ENCODE measurements around the gene KAZN. TPM values are rescaled to one million over a fixed set of nuclear protein-coding genes. Genes with fewer than 3 reads are reported as not detected.

KAZN gene
- total and polyA plus RNA-seq, 3 donors from 2014 or later = 12.1 to 14.6 (median 13.8) TPM

DNA sequence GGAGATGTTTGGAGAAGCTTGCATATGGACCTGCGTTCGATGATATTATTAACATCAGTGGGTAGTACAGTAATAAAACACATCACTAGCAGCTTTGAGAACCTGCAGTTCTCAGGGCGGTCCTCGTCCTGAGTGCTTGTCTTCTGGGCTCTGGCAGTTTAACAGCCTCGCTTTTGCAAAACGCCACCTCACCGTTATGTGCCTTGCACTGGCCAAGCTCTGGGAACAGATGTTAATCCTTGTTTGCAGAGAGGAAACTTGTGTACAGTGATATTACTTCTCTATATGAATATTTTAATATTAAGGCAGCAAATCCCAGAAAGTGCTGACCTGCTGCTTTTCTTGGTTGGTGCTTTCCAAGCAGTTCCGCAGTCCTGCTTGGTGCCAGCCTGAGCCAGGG lies 387.7 kb downstream of the KAZN start:
- Histone ChIP-seq H3K27ac (no peak overlapping the region), H3K36me3 (ENCODE audit: low read depth, missing control alignments) (no peaks in the 10 kb centered on the region), H3K4me1 (peaks cover 4% of the 10 kb centered on the region), H3K27me3 (no peaks in the 10 kb centered on the region), H3K4me3 (no peak overlapping the region), H3K9me3 (no peaks in the 10 kb centered on the region)
- DNase-seq = no peak
- TF ChIP-seq, protein P1, sequence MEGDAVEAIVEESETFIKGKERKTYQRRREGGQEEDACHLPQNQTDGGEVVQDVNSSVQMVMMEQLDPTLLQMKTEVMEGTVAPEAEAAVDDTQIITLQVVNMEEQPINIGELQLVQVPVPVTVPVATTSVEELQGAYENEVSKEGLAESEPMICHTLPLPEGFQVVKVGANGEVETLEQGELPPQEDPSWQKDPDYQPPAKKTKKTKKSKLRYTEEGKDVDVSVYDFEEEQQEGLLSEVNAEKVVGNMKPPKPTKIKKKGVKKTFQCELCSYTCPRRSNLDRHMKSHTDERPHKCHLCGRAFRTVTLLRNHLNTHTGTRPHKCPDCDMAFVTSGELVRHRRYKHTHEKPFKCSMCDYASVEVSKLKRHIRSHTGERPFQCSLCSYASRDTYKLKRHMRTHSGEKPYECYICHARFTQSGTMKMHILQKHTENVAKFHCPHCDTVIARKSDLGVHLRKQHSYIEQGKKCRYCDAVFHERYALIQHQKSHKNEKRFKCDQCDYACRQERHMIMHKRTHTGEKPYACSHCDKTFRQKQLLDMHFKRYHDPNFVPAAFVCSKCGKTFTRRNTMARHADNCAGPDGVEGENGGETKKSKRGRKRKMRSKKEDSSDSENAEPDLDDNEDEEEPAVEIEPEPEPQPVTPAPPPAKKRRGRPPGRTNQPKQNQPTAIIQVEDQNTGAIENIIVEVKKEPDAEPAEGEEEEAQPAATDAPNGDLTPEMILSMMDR (IDR thresholded peaks at IDR 0.05) = no peak
- no peak for TF ChIP-seq POLR2A (IDR thresholded peaks at IDR 0.05)
- WGBS, 2 donors = 88 to 92% methylated on average over 8 of the region's 8 CpGs
- intact Hi-C loops (cut with DNase I; ENCODE audit: low total_unique reads) = no loop called here

DNA sequence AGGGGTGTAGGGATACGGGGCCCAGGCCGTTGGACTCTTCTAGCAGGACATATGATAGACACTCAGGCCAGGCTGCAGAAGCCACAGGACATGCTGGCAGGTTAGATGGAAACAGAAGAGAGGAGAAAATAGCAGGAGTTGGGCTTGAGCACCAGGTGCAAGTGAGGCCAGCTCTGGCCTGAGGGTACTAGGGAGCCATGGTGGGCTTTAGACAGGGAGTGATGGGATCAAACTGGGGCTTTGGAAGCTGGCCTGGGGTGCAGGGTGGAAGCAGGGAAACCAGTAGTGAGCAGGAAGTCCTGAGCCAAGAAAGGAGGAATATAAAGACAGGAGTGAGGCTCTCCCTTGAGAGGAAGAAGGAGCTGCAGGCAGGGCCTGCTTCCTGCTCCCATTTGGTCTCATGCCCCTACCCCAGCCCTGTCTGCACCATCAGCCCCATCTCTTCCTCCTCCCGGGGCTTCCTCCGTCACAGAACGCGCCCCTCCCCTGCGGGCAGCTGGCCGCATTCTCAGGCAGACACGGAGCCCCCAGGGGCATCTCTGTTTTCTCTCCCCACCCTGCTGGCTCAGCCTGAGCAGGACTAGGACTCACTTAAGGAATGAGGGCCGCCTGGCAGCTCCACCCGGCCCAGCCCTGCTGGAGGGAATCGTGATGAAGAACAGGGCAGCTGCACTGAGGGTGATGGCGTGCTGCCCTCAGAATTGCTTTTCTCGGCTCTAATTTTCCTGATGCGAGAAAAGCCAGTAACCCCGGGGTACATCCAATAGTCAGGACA lies 389.5 kb downstream of the KAZN start:
- WGBS, 2 donors = 60 to 65% methylated on average over 16 of the region's 16 CpGs
- H3K4me1 ChIP-seq = peaks cover 4% of the 10 kb centered on the region
- no peak overlapping the region for H3K4me3 ChIP-seq
- no peak for TF ChIP-seq POLR2A (IDR thresholded peaks at IDR 0.05)
- TF ChIP-seq, protein P1 (IDR thresholded peaks at IDR 0.05) = no peak
- H3K27me3 ChIP-seq = no peaks in the 10 kb centered on the region
- H3K36me3 ChIP-seq (ENCODE audit: low read depth, missing control alignments) = no peaks in the 10 kb centered on the region
- intact Hi-C loops (cut with DNase I; ENCODE audit: low total_unique reads) = no loop called here
- H3K9me3 ChIP-seq = no peaks in the 10 kb centered on the region
- DNase-seq = peak; percentile 55
- no peak overlapping the region for H3K27ac ChIP-seq

DNA sequence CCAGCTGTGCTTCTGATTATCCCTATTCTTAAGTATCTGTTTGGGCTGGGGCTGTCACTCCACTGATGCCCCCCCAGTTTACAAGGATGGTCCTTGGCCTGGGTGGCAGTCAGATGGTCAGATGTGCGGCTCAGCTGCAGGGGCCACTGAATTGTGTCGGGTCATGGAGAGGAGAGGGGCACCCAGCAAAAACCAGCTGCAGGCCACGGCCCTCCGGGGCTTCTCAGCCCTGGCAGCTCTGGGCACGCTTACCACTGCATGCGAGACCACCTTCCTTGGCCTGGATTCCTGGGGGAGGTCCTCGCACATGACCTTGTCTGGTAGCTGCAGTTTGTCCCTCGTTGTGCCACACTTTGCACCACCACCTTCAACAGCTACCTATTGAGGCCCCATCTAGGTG lies 390.2 kb downstream of the KAZN start:
- intact Hi-C loops (cut with DNase I; ENCODE audit: low total_unique reads) = no loop called here
- H3K27ac ChIP-seq = no peak overlapping the region
- no peak overlapping the region for H3K4me3 ChIP-seq
- H3K27me3 ChIP-seq = no peaks in the 10 kb centered on the region
- no peaks in the 10 kb centered on the region for H3K9me3 ChIP-seq
- peaks cover 4% of the 10 kb centered on the region for H3K4me1 ChIP-seq
- TF ChIP-seq, protein P1 (IDR thresholded peaks at IDR 0.05) = no peak
- no peak for TF ChIP-seq POLR2A (IDR thresholded peaks at IDR 0.05)
- DNase-seq = no peak
- H3K36me3 ChIP-seq (ENCODE audit: low read depth, missing control alignments) = no peaks in the 10 kb centered on the region
- WGBS, 2 donors = 92 to 95% methylated on average over 4 to 8 of the region's 8 CpGs

DNA sequence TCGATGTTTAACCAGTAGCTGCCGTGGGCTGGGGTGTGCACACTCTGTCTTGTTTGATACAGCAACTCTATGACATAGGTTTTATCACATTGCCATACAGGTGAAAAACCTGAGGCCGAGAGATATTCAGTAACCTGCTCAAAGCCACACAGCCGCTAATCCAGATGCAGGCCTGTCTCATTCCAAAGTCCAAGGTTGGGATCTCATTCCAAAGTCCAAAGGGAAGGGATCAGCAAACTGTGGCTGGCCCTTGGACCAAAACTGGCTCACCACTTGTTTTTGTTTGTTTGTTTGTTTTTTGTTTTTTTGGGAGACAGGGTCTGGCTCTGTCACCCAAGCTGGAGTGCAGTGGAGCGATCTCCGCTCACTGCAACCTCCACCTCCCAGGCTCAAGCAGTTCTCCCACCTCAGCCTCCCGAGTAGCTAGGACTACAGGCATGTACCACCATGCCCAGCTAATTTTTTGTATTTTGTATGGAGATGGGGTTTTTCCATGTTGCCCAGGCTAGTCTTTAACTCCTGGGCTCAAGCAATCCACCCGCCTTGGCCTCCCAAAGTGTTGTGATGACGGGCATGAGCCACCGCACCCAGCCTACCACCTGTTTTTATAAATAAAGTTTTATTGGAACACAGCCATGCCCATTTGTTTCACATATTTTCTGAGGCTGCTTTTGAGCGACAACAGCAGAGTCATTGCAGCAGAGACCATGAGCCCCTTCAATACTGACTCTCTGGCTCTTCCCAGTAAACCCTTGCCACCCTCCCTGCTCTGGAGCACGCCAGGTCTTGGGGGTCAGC lies 391.6 kb downstream of the KAZN start:
- TF ChIP-seq, protein P1 (IDR thresholded peaks at IDR 0.05) = no peak
- no peak for TF ChIP-seq POLR2A (IDR thresholded peaks at IDR 0.05)
- H3K36me3 ChIP-seq (ENCODE audit: low read depth, missing control alignments) = no peaks in the 10 kb centered on the region
- 83 to 97% methylated on average over 10 to 12 of the region's 12 CpGs for WGBS, 2 donors
- no peaks in the 10 kb centered on the region for H3K9me3 ChIP-seq
- H3K27me3 ChIP-seq = no peaks in the 10 kb centered on the region
- intact Hi-C loops (cut with DNase I; ENCODE audit: low total_unique reads) = no loop called here
- H3K4me1 ChIP-seq = peaks cover 4% of the 10 kb centered on the region
- no peak for DNase-seq
- no peak overlapping the region for H3K27ac ChIP-seq
- no peak overlapping the region for H3K4me3 ChIP-seq

Measured in testis (tissue), 3 donors.